SIG-M5 treated with dmso at 0.1 percent for 504 hours (cell line): ENCODE measurements around the gene HCAR2.
"Not testable (repeated sequence)": the region's sequence is repeated elsewhere in the genome, so short reads cannot be mapped to it uniquely, and the experiment has no call there.

Experiments used
- DNase-seq: peaks from one replicate; lab custom pipeline; 2025; ENCODE audit not compliant: unreplicated experiment; lab: John Stamatoyannopoulos, UW

The HCAR2 gene

GRCh38 chr12:122716658-122717057 is 13.5 kb upstream of the HCAR2 start, which contains the start of gene HCAR3:
Gene HCAR3 (minus strand): TSS chr12:122716811. CDS start chr12:122716737, 74 bp downstream.
- DNase-seq = peak; percentile 73

GRCh38 chr12:122715211-122715610 is 12.1 kb upstream of the HCAR2 start:
- DNase-seq = not testable (repeated sequence)

GRCh38 chr12:122713491-122714188 is 10.5 kb upstream of the HCAR2 start:
- DNase-seq = not testable (repeated sequence)

- peak; percentile 35 for DNase-seq
Measured at GRCh38 chr12:122711266-122711665, 8.1 kb upstream of the HCAR2 start.

GRCh38 chr12:122710341-122710740 is 7.2 kb upstream of the HCAR2 start:
- DNase-seq = not testable (repeated sequence)

- DNase-seq = not testable (repeated sequence)
Measured at GRCh38 chr12:122709287-122709686, 6.1 kb upstream of the HCAR2 start.

GRCh38 chr12:122703841-122704240 is 684 bp upstream of the HCAR2 start:
- not testable (repeated sequence) for DNase-seq

GRCh38 chr12:122701481-122701880 is 1.7 kb downstream of the HCAR2 start:
- not testable (repeated sequence) for DNase-seq

- not testable (repeated sequence) for DNase-seq
Measured at GRCh38 chr12:122700038-122700710, 3.0 kb downstream of the HCAR2 start.

GRCh38 chr12:122696922-122697321 is 6.2 kb downstream of the HCAR2 start:
- not testable (repeated sequence) for DNase-seq

GRCh38 chr12:122691566-122691965 is 11.6 kb downstream of the HCAR2 start:
- DNase-seq = no peak

- no peak for DNase-seq
Measured at GRCh38 chr12:122688291-122688690, 14.9 kb downstream of the HCAR2 start.

- DNase-seq = no peak
Measured at GRCh38 chr12:122687086-122687485, 16.1 kb downstream of the HCAR2 start.

GRCh38 chr12:122686538-122686937 is 16.6 kb downstream of the HCAR2 start:
- no peak for DNase-seq

- no peak for DNase-seq
Measured at GRCh38 chr12:122684297-122684813, 18.8 kb downstream of the HCAR2 start.

GRCh38 chr12:122681814-122682213 is 21.3 kb downstream of the HCAR2 start:
- peak; percentile 75 for DNase-seq

- DNase-seq = not testable (repeated sequence)
Measured at GRCh38 chr12:122680989-122681388, 22.2 kb downstream of the HCAR2 start.

GRCh38 chr12:122676781-122677180 is 26.4 kb downstream of the HCAR2 start:
- not testable (repeated sequence) for DNase-seq

- not testable (repeated sequence) for DNase-seq
Measured at GRCh38 chr12:122676015-122676414, 27.1 kb downstream of the HCAR2 start.

- no peak for DNase-seq
Measured at GRCh38 chr12:122672515-122672914, 30.6 kb downstream of the HCAR2 start.

- DNase-seq = no peak
Measured at GRCh38 chr12:122669397-122670070, 33.6 kb downstream of the HCAR2 start.
